Measurements from ENCODE around the gene SORCS3. TPM values are rescaled to one million over a fixed set of nuclear protein-coding genes. Genes with fewer than 3 reads are reported as not detected.

SORCS3 gene
- total RNA-seq, 1 experiment from 2014 or later: not detected

DNA sequence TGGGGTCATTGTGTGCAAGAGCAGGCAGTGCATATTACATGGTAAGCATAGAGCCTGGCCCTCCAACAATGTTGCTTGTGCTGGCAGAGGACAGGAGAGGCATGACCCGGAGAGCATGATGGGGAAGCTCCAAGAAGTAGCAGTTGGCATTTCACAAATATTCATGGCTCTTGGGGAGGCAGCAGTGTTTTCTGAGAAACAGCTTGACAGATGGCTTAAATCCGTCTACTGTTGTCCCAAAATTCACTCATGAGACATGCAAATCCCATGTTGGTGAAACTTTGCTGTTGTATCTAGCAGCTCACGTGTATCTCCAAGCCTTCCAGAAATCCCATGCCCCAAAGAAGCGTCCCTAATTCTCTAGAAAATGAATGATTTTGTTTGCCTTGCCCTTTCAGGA, 487.0 kb downstream of the SORCS3 start:
- Histone ChIP-seq H4K20me1 (ENCODE audit: low read length) (no peaks in the 10 kb centered on the region), H3K4me3 (ENCODE audit: low read length) (no peak overlapping the region), H3K4me2 (ENCODE audit: low read length) (no peak overlapping the region), H3K27ac (ENCODE audit: low read length) (no peak overlapping the region), H3K27me3 (ENCODE audit: low read length) (no peaks in the 10 kb centered on the region), H3K9me3 (ENCODE audit: low read length) (no peaks in the 10 kb centered on the region), H3K9me2 (replicated peaks; ENCODE audit: low read length) (no peaks in the 10 kb centered on the region), H3K36me3 (ENCODE audit: low read depth, low read length) (no peaks in the 10 kb centered on the region), H3K9ac (ENCODE audit: low read length) (no peak overlapping the region), H3K79me2 (ENCODE audit: low read length) (no peaks in the 10 kb centered on the region), H2AFZ (ENCODE audit: low read length) (no peak overlapping the region), H3F3A (ENCODE audit: low read length, unreplicated experiment) (no peaks in the 10 kb centered on the region), H3K4me1 (ENCODE audit: insufficient read depth, low read length) (no peaks in the 10 kb centered on the region)
- CTCF ChIA-PET: no interaction called here
- ATAC-seq: no peak
- intact Hi-C loops (cut with micrococcal nuclease): no loop called here
- no peak for TF ChIP-seq EZH2 (IDR thresholded peaks at IDR 0.05; ENCODE audit: low read length, unreplicated experiment)
- TF ChIP-seq EZH2phosphoT487 (IDR thresholded peaks at IDR 0.05; ENCODE audit: borderline replicate concordance, low read length): no peak
- TF ChIP-seq, protein P1, sequence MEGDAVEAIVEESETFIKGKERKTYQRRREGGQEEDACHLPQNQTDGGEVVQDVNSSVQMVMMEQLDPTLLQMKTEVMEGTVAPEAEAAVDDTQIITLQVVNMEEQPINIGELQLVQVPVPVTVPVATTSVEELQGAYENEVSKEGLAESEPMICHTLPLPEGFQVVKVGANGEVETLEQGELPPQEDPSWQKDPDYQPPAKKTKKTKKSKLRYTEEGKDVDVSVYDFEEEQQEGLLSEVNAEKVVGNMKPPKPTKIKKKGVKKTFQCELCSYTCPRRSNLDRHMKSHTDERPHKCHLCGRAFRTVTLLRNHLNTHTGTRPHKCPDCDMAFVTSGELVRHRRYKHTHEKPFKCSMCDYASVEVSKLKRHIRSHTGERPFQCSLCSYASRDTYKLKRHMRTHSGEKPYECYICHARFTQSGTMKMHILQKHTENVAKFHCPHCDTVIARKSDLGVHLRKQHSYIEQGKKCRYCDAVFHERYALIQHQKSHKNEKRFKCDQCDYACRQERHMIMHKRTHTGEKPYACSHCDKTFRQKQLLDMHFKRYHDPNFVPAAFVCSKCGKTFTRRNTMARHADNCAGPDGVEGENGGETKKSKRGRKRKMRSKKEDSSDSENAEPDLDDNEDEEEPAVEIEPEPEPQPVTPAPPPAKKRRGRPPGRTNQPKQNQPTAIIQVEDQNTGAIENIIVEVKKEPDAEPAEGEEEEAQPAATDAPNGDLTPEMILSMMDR (conservative IDR thresholded peaks at IDR 0.05; ENCODE audit: low read depth, low read length): no peak
- POLR2A ChIA-PET (ENCODE audit: unreplicated experiment): no interaction called here
- BruUV-seq (replicated peaks): no TSS peak
- DNase-seq: no peak

DNA sequence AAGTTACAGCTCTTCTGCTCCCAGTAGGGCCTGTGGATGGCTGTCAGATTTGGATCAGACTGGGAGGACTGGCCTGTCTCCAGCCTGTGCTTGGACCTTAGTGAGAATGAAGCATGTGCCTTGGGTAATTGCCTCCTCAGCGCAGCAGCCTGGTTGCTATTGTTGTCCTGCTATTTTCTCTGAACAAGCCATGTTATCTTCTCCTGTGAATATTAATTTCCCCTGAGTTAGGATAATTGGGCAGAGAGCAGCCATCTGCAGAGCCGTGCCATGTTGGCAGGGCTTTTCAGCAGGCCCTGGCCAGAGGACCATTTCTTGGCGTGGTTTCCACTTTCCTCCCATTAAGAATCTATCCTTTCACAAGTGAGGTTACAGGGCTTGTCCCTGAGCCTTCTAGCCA, 497.3 kb downstream of the SORCS3 start:
- no peak for ATAC-seq
- intact Hi-C loops (cut with micrococcal nuclease): no loop called here

DNA sequence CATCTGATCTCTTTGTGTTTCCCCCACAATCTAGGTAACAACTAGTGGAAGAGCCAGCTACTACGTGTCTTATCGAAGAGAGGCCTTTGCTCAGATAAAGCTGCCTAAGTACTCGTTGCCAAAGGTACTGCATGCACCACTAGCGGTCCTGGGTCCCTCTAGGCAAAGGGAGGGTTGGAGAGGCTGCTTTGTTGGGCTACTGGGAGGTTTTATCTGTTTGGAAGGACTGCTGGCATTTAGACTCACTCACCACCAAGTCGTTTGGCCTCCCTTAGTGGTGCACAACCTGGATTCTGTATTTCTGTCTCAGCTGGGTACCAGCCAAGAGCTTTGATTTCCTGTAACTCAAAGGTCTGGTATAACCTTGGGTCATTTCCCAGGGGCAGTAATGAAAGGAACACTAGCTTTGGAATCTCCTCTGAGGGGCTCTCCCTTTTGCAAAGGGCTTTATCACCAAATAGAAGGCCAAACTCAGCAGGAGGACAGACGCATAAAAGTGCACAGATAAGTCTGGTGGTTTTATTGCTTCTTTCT, 498.3 kb downstream of the SORCS3 start:
- H3K9me3 ChIP-seq (ENCODE audit: low read length): no peaks in the 10 kb centered on the region
- no peak overlapping the region for H3K27ac ChIP-seq (ENCODE audit: low read length)
- H4K20me1 ChIP-seq (ENCODE audit: low read length): no peaks in the 10 kb centered on the region
- no peak for DNase-seq
- H3K4me1 ChIP-seq (ENCODE audit: insufficient read depth, low read length): no peaks in the 10 kb centered on the region
- no peak for ATAC-seq
- H3F3A ChIP-seq (ENCODE audit: low read length, unreplicated experiment): no peaks in the 10 kb centered on the region
- no peak overlapping the region for H3K9ac ChIP-seq (ENCODE audit: low read length)
- no peak overlapping the region for H2AFZ ChIP-seq (ENCODE audit: low read length)
- H3K79me2 ChIP-seq (ENCODE audit: low read length): no peaks in the 10 kb centered on the region
- no peaks in the 10 kb centered on the region for H3K9me2 ChIP-seq (replicated peaks; ENCODE audit: low read length)
- TF ChIP-seq, protein P1 (conservative IDR thresholded peaks at IDR 0.05; ENCODE audit: low read depth, low read length): no peak
- TF ChIP-seq EZH2 (IDR thresholded peaks at IDR 0.05; ENCODE audit: low read length, unreplicated experiment) (no peak), EZH2phosphoT487 (IDR thresholded peaks at IDR 0.05; ENCODE audit: borderline replicate concordance, low read length) (no peak)
- no peak overlapping the region for H3K4me2 ChIP-seq (ENCODE audit: low read length)
- POLR2A ChIA-PET (ENCODE audit: unreplicated experiment): no interaction called here
- CTCF ChIA-PET: no interaction called here
- no peak overlapping the region for H3K4me3 ChIP-seq (ENCODE audit: low read length)
- intact Hi-C loops (cut with micrococcal nuclease): no loop called here
- no TSS peak for BruUV-seq (replicated peaks)
- H3K36me3 ChIP-seq (ENCODE audit: low read depth, low read length): no peaks in the 10 kb centered on the region
- no peaks in the 10 kb centered on the region for H3K27me3 ChIP-seq (ENCODE audit: low read length)

More for the DNA sequence above, 497.3 kb downstream of the SORCS3 start:
- no peak for DNase-seq
- H3K36me3 ChIP-seq (ENCODE audit: low read depth, low read length): no peaks in the 10 kb centered on the region
- no peak overlapping the region for H3K9ac ChIP-seq (ENCODE audit: low read length)
- H3F3A ChIP-seq (ENCODE audit: low read length, unreplicated experiment): no peaks in the 10 kb centered on the region
- no peak overlapping the region for H2AFZ ChIP-seq (ENCODE audit: low read length)
- TF ChIP-seq EZH2 (IDR thresholded peaks at IDR 0.05; ENCODE audit: low read length, unreplicated experiment) (no peak), EZH2phosphoT487 (IDR thresholded peaks at IDR 0.05; ENCODE audit: borderline replicate concordance, low read length) (no peak)
- TF ChIP-seq, protein P1 (conservative IDR thresholded peaks at IDR 0.05; ENCODE audit: low read depth, low read length): no peak
- no peak overlapping the region for H3K4me2 ChIP-seq (ENCODE audit: low read length)
- no peak overlapping the region for H3K27ac ChIP-seq (ENCODE audit: low read length)
- no peaks in the 10 kb centered on the region for H3K27me3 ChIP-seq (ENCODE audit: low read length)
- no peak overlapping the region for H3K4me3 ChIP-seq (ENCODE audit: low read length)
- no TSS peak for BruUV-seq (replicated peaks)
- H3K9me2 ChIP-seq (replicated peaks; ENCODE audit: low read length): no peaks in the 10 kb centered on the region
- CTCF ChIA-PET: no interaction called here
- H3K79me2 ChIP-seq (ENCODE audit: low read length): no peaks in the 10 kb centered on the region
- POLR2A ChIA-PET (ENCODE audit: unreplicated experiment): no interaction called here
- no peaks in the 10 kb centered on the region for H3K9me3 ChIP-seq (ENCODE audit: low read length)
- H3K4me1 ChIP-seq (ENCODE audit: insufficient read depth, low read length): no peaks in the 10 kb centered on the region
- H4K20me1 ChIP-seq (ENCODE audit: low read length): no peaks in the 10 kb centered on the region

All from PC-3 (cell line).